ENCODE data around the gene HNF4A. TPM values are rescaled to one million over a fixed set of nuclear protein-coding genes. Genes with fewer than 3 reads are reported as not detected.
"Not testable (repeated sequence)": the region's sequence is repeated elsewhere in the genome, so short reads cannot be mapped to it uniquely, and the experiment has no call there.

The HNF4A gene
- total RNA-seq, 2 experiments from 2014 or later = not detected

GRCh38 chr20:44344723-44345122, 10.8 kb upstream of the HNF4A start:
- Histone ChIP-seq H3K4me3 (ENCODE audit: low read length) (no peak overlapping the region), H3K9me3 (ENCODE audit: control insufficient read depth in 1 of 2, insufficient read depth in 1 of 2, low read length in 2 of 2) (no peaks in the 10 kb centered on the region), H3K4me1 (ENCODE audit: insufficient read depth, low read length) (no peaks in the 10 kb centered on the region), H3K27ac (ENCODE audit: low read depth in 1 of 2, low read length in 2 of 2) (no peak overlapping the region), H3K36me3 (ENCODE audit: insufficient read depth, low read length) (no peaks in the 10 kb centered on the region), H3K27me3 (ENCODE audit: control insufficient read depth in 1 of 2, insufficient read depth in 2 of 2, low read length in 2 of 2) (no peaks in the 10 kb centered on the region)
- Mint-ChIP-seq H3K9me3 (no peaks in the 10 kb centered on the region), H3K36me3 (ENCODE audit: low read depth) (no peaks in the 10 kb centered on the region), H3K4me3 (no peak overlapping the region), H3K4me1 (ENCODE audit: low read depth) (no peaks in the 10 kb centered on the region), H3K27me3 (peaks cover 6% of the 10 kb centered on the region), H3K27ac (no peak overlapping the region)
- CTCF ChIA-PET = no interaction called here
- POLR2A ChIA-PET = no interaction called here
- no peak for DNase-seq
- intact Hi-C loops (cut with DNase I, micrococcal nuclease) = no loop called here
- no peak for ATAC-seq (ENCODE audit: poor library complexity)
- TF ChIP-seq CTCF (IDR thresholded peaks at IDR 0.05) = no peak

- Mint-ChIP-seq H3K27ac (no peak overlapping the region), H3K4me1 (ENCODE audit: low read depth) (no peaks in the 10 kb centered on the region), H3K36me3 (ENCODE audit: low read depth) (no peaks in the 10 kb centered on the region), H3K9me3 (no peaks in the 10 kb centered on the region), H3K27me3 (peaks cover 6% of the 10 kb centered on the region), H3K4me3 (no peak overlapping the region)
- intact Hi-C loops (cut with DNase I, micrococcal nuclease) = no loop called here
- Histone ChIP-seq H3K4me3 (ENCODE audit: low read length) (no peak overlapping the region), H3K27ac (ENCODE audit: low read depth in 1 of 2, low read length in 2 of 2) (no peak overlapping the region), H3K27me3 (ENCODE audit: control insufficient read depth in 1 of 2, insufficient read depth in 2 of 2, low read length in 2 of 2) (no peaks in the 10 kb centered on the region), H3K4me1 (ENCODE audit: insufficient read depth, low read length) (no peaks in the 10 kb centered on the region), H3K9me3 (ENCODE audit: control insufficient read depth in 1 of 2, insufficient read depth in 1 of 2, low read length in 2 of 2) (no peaks in the 10 kb centered on the region), H3K36me3 (ENCODE audit: insufficient read depth, low read length) (no peaks in the 10 kb centered on the region)
- ChIA-PET CTCF (no interaction called here), POLR2A (no interaction called here)
- DNase-seq = no peak
- no peak for ATAC-seq (ENCODE audit: poor library complexity)
- no peak for TF ChIP-seq CTCF (IDR thresholded peaks at IDR 0.05)
Measured at GRCh38 chr20:44345147-44345546, 10.4 kb upstream of the HNF4A start.

- H3K4me3 ChIP-seq (ENCODE audit: low read length); CTCF ChIA-PET; H3K36me3 ChIP-seq (ENCODE audit: insufficient read depth, low read length); DNase-seq; intact Hi-C loops (cut with DNase I, micrococcal nuclease); H3K36me3 Mint-ChIP-seq (ENCODE audit: low read depth); H3K27ac ChIP-seq (ENCODE audit: low read depth in 1 of 2, low read length in 2 of 2); H3K9me3 Mint-ChIP-seq; ATAC-seq (ENCODE audit: poor library complexity); H3K27ac Mint-ChIP-seq; H3K9me3 ChIP-seq (ENCODE audit: control insufficient read depth in 1 of 2, insufficient read depth in 1 of 2, low read length in 2 of 2); H3K4me1 ChIP-seq (ENCODE audit: insufficient read depth, low read length); H3K4me3 Mint-ChIP-seq; H3K4me1 Mint-ChIP-seq (ENCODE audit: low read depth); H3K27me3 ChIP-seq (ENCODE audit: control insufficient read depth in 1 of 2, insufficient read depth in 2 of 2, low read length in 2 of 2): not testable (repeated sequence)
- H3K27me3 Mint-ChIP-seq = peaks cover 11% of the 10 kb centered on the region
- POLR2A ChIA-PET = interaction anchor here (0.6 kb wide), 1 partner anchor 18 kb away, joined by 5 read pairs; no protein-coding TSS in a partner anchor
Measured at GRCh38 chr20:44345941-44346340, 9.6 kb upstream of the HNF4A start.

- CTCF ChIA-PET = no interaction called here
- Histone ChIP-seq H3K27ac (ENCODE audit: low read depth in 1 of 2, low read length in 2 of 2) (no peak overlapping the region), H3K9me3 (ENCODE audit: control insufficient read depth in 1 of 2, insufficient read depth in 1 of 2, low read length in 2 of 2) (no peaks in the 10 kb centered on the region), H3K4me1 (ENCODE audit: insufficient read depth, low read length) (no peaks in the 10 kb centered on the region), H3K27me3 (ENCODE audit: control insufficient read depth in 1 of 2, insufficient read depth in 2 of 2, low read length in 2 of 2) (no peaks in the 10 kb centered on the region), H3K36me3 (ENCODE audit: insufficient read depth, low read length) (no peaks in the 10 kb centered on the region), H3K4me3 (ENCODE audit: low read length) (no peak overlapping the region)
- ATAC-seq (ENCODE audit: poor library complexity) (no peak), DNase-seq (no peak)
- Mint-ChIP-seq H3K36me3 (ENCODE audit: low read depth) (no peaks in the 10 kb centered on the region), H3K27ac (no peak overlapping the region), H3K4me3 (no peak overlapping the region), H3K4me1 (ENCODE audit: low read depth) (no peaks in the 10 kb centered on the region), H3K9me3 (no peaks in the 10 kb centered on the region), H3K27me3 (peaks cover 17% of the 10 kb centered on the region)
- no peak for TF ChIP-seq CTCF (IDR thresholded peaks at IDR 0.05)
- intact Hi-C loops (cut with DNase I, micrococcal nuclease) = no loop called here
- POLR2A ChIA-PET = interaction anchor here (1.1 kb wide), 1 partner anchor 173 kb away, joined by 3 read pairs; no protein-coding TSS in a partner anchor
Measured at GRCh38 chr20:44348168-44348659, 7.3 kb upstream of the HNF4A start.

All from CD4-positive, alpha-beta T cell (primary cell).